H9 (cell line): ENCODE data around the gene PHACTR2. TPM values are rescaled to one million over a fixed set of nuclear protein-coding genes. Genes with fewer than 3 reads are reported as not detected.
A peak's percentile ranks its signal among the peaks of the same experiment; 100 is the strongest.

Source experiments
- DNase-seq: peaks from one replicate; pipeline ENCODE4 v3.0.0-alpha.2; 2017
- H2AFZ ChIP-seq: one replicate; pipeline ENCODE4 v1.6.1; 2013; ENCODE audit warnings: mild to moderate bottlenecking, low read length, control low read depth, moderate library complexity
- H2AK5ac ChIP-seq: 2 replicates; pipeline ENCODE4 v1.6.1; 2013; ENCODE audit warnings: low read length, control low read depth, mixed read lengths; ENCODE audit not compliant: insufficient read length
- H2BK120ac ChIP-seq: one replicate; pipeline ENCODE4 v1.6.1; 2013; ENCODE audit warnings: low read depth, mild to moderate bottlenecking, low read length, control low read depth, inconsistent platforms; ENCODE audit not compliant: poor library complexity, severe bottlenecking
- H2BK12ac ChIP-seq: 2 replicates; pipeline ENCODE4 v1.6.1; 2013; ENCODE audit warnings: low read length, control low read depth, mixed read lengths, low read depth; ENCODE audit not compliant: insufficient read length
- H2BK15ac ChIP-seq: 2 replicates; pipeline ENCODE4 v1.6.1; 2013; ENCODE audit warnings: low read depth, low read length, control low read depth
- H2BK20ac ChIP-seq: one replicate; pipeline ENCODE4 v1.6.1; 2013; ENCODE audit warnings: low read depth, mild to moderate bottlenecking, low read length, control low read depth, inconsistent platforms; ENCODE audit not compliant: poor library complexity, severe bottlenecking
- H2BK5ac ChIP-seq: 2 replicates; pipeline ENCODE4 v1.6.1; 2013; ENCODE audit warnings: low read length, control low read depth, mixed read lengths; ENCODE audit not compliant: insufficient read length
- H3K14ac ChIP-seq: 2 replicates; pipeline ENCODE4 v1.6.1; 2013; ENCODE audit warnings: low read length, control low read depth; ENCODE audit not compliant: insufficient read depth
- H3K18ac ChIP-seq: 2 replicates; pipeline ENCODE4 v1.6.1; 2013; ENCODE audit warnings: low read depth, mild to moderate bottlenecking, mixed read lengths, low read length, control low read depth; ENCODE audit not compliant: insufficient read length
- H3K23ac ChIP-seq: 2 replicates; pipeline ENCODE4 v1.6.1; 2013; ENCODE audit warnings: low read length, control low read depth, mixed read lengths, low read depth; ENCODE audit not compliant: insufficient read length
- H3K23me2 ChIP-seq: 2 replicates; pipeline ENCODE4 v1.6.1; 2013; ENCODE audit warnings: low read depth, mild to moderate bottlenecking, mixed read lengths, low read length, control low read depth; ENCODE audit not compliant: insufficient read length, poor library complexity, severe bottlenecking
- H3K27ac ChIP-seq: 2 replicates; pipeline ENCODE4 v1.5.1; 2013; ENCODE audit warnings: low read length, control low read depth, mixed read lengths, low read depth; ENCODE audit not compliant: insufficient read length
- H3K27me3 ChIP-seq: 2 replicates; pipeline ENCODE4 v1.6.1; 2013; ENCODE audit warnings: low read length, control low read depth, inconsistent platforms; ENCODE audit not compliant: insufficient read depth
- H3K4ac ChIP-seq: 2 replicates; pipeline ENCODE4 v1.6.1; 2013; ENCODE audit warnings: low read depth, mild to moderate bottlenecking, control low read depth, inconsistent platforms, low read length, moderate library complexity
- H3K4me1 ChIP-seq: 2 replicates; pipeline ENCODE4 v1.6.1; 2013; ENCODE audit warnings: low read length, control low read depth, inconsistent platforms; ENCODE audit not compliant: insufficient read depth
- H3K4me2 ChIP-seq: 2 replicates; pipeline ENCODE4 v1.6.1; 2013; ENCODE audit warnings: low read length, control low read depth, mixed read lengths; ENCODE audit not compliant: insufficient read length, insufficient read depth
- H3K56ac ChIP-seq: 2 replicates; pipeline ENCODE4 v1.6.1; 2013; ENCODE audit warnings: low read depth, mild to moderate bottlenecking, mixed read lengths, low read length, control low read depth; ENCODE audit not compliant: insufficient read length
- H3K79me1 ChIP-seq: 2 replicates; pipeline ENCODE4 v1.6.1; 2013; ENCODE audit warnings: low read depth, mild to moderate bottlenecking, moderate library complexity, low read length, control low read depth, inconsistent platforms; ENCODE audit not compliant: insufficient read depth, poor library complexity, severe bottlenecking
- H3K79me2 ChIP-seq: 2 replicates; pipeline ENCODE4 v1.6.1; 2013; ENCODE audit warnings: low read length, control low read depth, inconsistent platforms; ENCODE audit not compliant: insufficient read depth
- H3K9ac ChIP-seq: 2 replicates; pipeline ENCODE4 v1.6.1; 2013; ENCODE audit warnings: low read length, control low read depth, mixed read lengths; ENCODE audit not compliant: insufficient read length; ENCODE audit errors: extremely low read depth
- H3K9me3 ChIP-seq: one replicate; pipeline ENCODE4 v1.6.1; 2013; ENCODE audit warnings: low read depth, low read length, inconsistent platforms; ENCODE audit not compliant: control insufficient read depth
- H3T11ph ChIP-seq: one replicate; pipeline ENCODE4 v1.6.1; 2013; ENCODE audit warnings: mild to moderate bottlenecking, low read length, control low read depth, inconsistent platforms
- H4K20me1 ChIP-seq: one replicate; pipeline ENCODE4 v1.6.1; 2013; ENCODE audit not compliant: control insufficient read depth, insufficient read length, insufficient read depth
- H4K5ac ChIP-seq: 2 replicates; pipeline ENCODE4 v1.6.1; 2013; ENCODE audit warnings: low read depth, mild to moderate bottlenecking, mixed read lengths, low read length, control low read depth; ENCODE audit not compliant: insufficient read length
- H4K8ac ChIP-seq: replicated peaks from 2 replicates; pipeline ENCODE4 v1.6.1; 2013; ENCODE audit warnings: low read length, control low read depth, mixed read lengths, low read depth; ENCODE audit not compliant: insufficient read length
- H4K91ac ChIP-seq: 2 replicates; pipeline ENCODE4 v1.6.1; 2013; ENCODE audit warnings: low read depth, mild to moderate bottlenecking, moderate library complexity, mixed read lengths, low read length, control low read depth; ENCODE audit not compliant: insufficient read length
- H3K27ac Mint-ChIP-seq, 3 experiments: 2 replicates in 2 of 3; 3 replicates in 1 of 3; pipeline ENCODE4 v1.8.0; 2020 to 2021; ENCODE audit warnings: mixed read lengths in 3 of 3, mild to moderate bottlenecking in 1 of 3, moderate library complexity in 1 of 3
- H3K27me3 Mint-ChIP-seq: 2 replicates; pipeline ENCODE4 v1.8.0; 2021; ENCODE audit warnings: low read depth, mild to moderate bottlenecking, moderate library complexity, mixed read lengths
- H3K36me3 Mint-ChIP-seq, 3 experiments: 2 replicates in 2 of 3; 3 replicates in 1 of 3; pipeline ENCODE4 v1.8.0; 2020 to 2021; ENCODE audit warnings: low read depth in 3 of 3, mixed read lengths in 3 of 3; ENCODE audit not compliant: insufficient read depth in 1 of 3
- H3K4me1 Mint-ChIP-seq, 2 experiments: 2 replicates each; pipeline ENCODE4 v1.8.0; 2020; ENCODE audit warnings: mixed read lengths in 2 of 2
- H3K4me3 Mint-ChIP-seq, 2 experiments: 2 replicates in 1 of 2; 3 replicates in 1 of 2; pipeline ENCODE4 v1.8.0; 2020 to 2021; ENCODE audit warnings: mild to moderate bottlenecking in 2 of 2, mixed read lengths in 2 of 2, moderate library complexity in 1 of 2
- H3K9me3 Mint-ChIP-seq, 2 experiments: 2 replicates in 1 of 2; 3 replicates in 1 of 2; pipeline ENCODE4 v1.8.0; 2020; ENCODE audit warnings: mild to moderate bottlenecking in 2 of 2, mixed read lengths in 2 of 2, moderate library complexity in 1 of 2
- CTCF ChIP-seq: fragments of 200-600 bp; sonication (generic); conservative IDR thresholded peaks from 3 replicates; pipeline ENCODE4 v1.8.0; 2021; ENCODE audit warnings: antibody characterized with exemption, mild to moderate bottlenecking
- WGBS: extraction: QIAGEN DNeasy Blood & Tissue Kit; methylation state at CpG from one replicate; pipeline ENCODE4 v1.1.7; 2013; ENCODE audit warnings: missing lambda C conversion rate, low lambda C conversion rate, mixed read lengths; ENCODE audit not compliant: insufficient read length; ENCODE audit errors: extremely low coverage; 5-methylcytosine and 5-hydroxymethylcytosine counted together
- total RNA-seq: library from RNA; stranded (reverse); gene quantifications from 2 replicates; pipeline ENCODE4 v1.2.1, GENCODE V29; 2021

PHACTR2 gene
- total RNA-seq, 1 experiment from 2014 or later = 131 TPM

- Mint-ChIP-seq H3K4me3 (no peak overlapping the region), H3K27me3 (no peaks in the 10 kb centered on the region), H3K4me1 (peaks cover 55 to 59% of the 10 kb centered on the region in 2 experiments), H3K9me3 (no peaks in the 10 kb centered on the region), H3K27ac (peak overlapping the region; percentile 16 to 98 (median 90)), H3K36me3 (peaks cover 0 to 21% (median 4%) of the 10 kb centered on the region in 3 experiments; a peak in 4 of 7 replicates)
- Histone ChIP-seq H3K79me2 (no peaks in the 10 kb centered on the region), H2BK15ac (no peak overlapping the region), H3K56ac (no peak overlapping the region), H3K27ac (peak overlapping the region; percentile 55), H2AFZ (no peak overlapping the region), H2BK5ac (peak overlapping the region; percentile 14), H2AK5ac (no peak overlapping the region), H3K14ac (no peak overlapping the region), H2BK120ac (no peak overlapping the region), H4K91ac (no peak overlapping the region), H3K23me2 (no peaks in the 10 kb centered on the region), H3K27me3 (no peaks in the 10 kb centered on the region), H3K9me3 (no peaks in the 10 kb centered on the region), H3K9ac (no peak overlapping the region), H3T11ph (no peak overlapping the region), H4K5ac (no peak overlapping the region), H3K18ac (no peak overlapping the region), H3K4me2 (no peak overlapping the region), H2BK20ac (no peak overlapping the region), H3K4ac (no peak overlapping the region), H2BK12ac (no peak overlapping the region), H4K20me1 (no peaks in the 10 kb centered on the region), H3K23ac (no peak overlapping the region), H4K8ac (no peak overlapping the region), H3K4me1 (peaks cover 28% of the 10 kb centered on the region), H3K79me1 (no peaks in the 10 kb centered on the region)
- TF ChIP-seq CTCF = no peak
- DNase-seq = no peak
- WGBS = no CpG with 5 or more reads among the region's 3 CpGs
Measured at GRCh38 chr6:143742955-143743255, 65.1 kb downstream of the PHACTR2 start.
